Heart left ventricle (tissue), 16 donors: ENCODE measurements around the gene RELL1. TPM values are rescaled to one million over a fixed set of nuclear protein-coding genes. Genes with fewer than 3 reads are reported as not detected.

Source experiments
- ATAC-seq, 4 donors: fragments of 200-7000 bp; cut with Tn5 transposase; one replicate each; pipeline ENCODE4 v1.9.1; 2020 to 2022; ENCODE audit warnings: moderate library complexity in 4 of 4, mild to moderate bottlenecking in 3 of 4, moderate number of reproducible peaks in 1 of 4
- DNase-seq, 5 donors: peaks; one replicate each; pipeline ENCODE4 v3.0.0-alpha.2; 2020
- H3K27ac ChIP-seq, 12 donors: fragments of 200-600 bp; sonication (generic) in 4 of 12; one replicate each; pipeline versions ENCODE4 v1.5.0 to v1.8.0; 2016 to 2022; ENCODE audit warnings: mild to moderate bottlenecking in 2 of 12
- H3K27me3 ChIP-seq, 9 donors: fragments of 200-600 bp; sonication (generic) in 2 of 9; one replicate each; pipeline versions ENCODE4 v1.5.1 to v1.8.0; 2016 to 2022; ENCODE audit warnings: mild to moderate bottlenecking in 3 of 9
- H3K36me3 ChIP-seq, 9 donors: fragments of 200-600 bp; sonication (generic) in 2 of 9; one replicate each; pipeline versions ENCODE4 v1.5.0 to v1.8.0; 2018 to 2022; ENCODE audit warnings: mild to moderate bottlenecking in 2 of 9
- H3K4me1 ChIP-seq, 12 donors: fragments of 200-600 bp; sonication (generic) in 4 of 12; one replicate each; pipeline versions ENCODE4 v1.5.0 to v1.8.0; 2016 to 2022; ENCODE audit warnings: mild to moderate bottlenecking in 3 of 12
- H3K4me3 ChIP-seq, 12 donors: fragments of 200-600 bp; sonication (generic) in 4 of 12; one replicate each; pipeline versions ENCODE4 v1.5.0 to v1.8.0; 2017 to 2022; ENCODE audit warnings: mild to moderate bottlenecking in 9 of 12, moderate library complexity in 4 of 12
- H3K9me3 ChIP-seq, 12 donors: fragments of 200-600 bp; sonication (generic) in 4 of 12; one replicate each; pipeline versions ENCODE4 v1.5.0 to v1.8.0; 2016 to 2022; ENCODE audit warnings: mild to moderate bottlenecking in 1 of 12
- CTCF ChIP-seq, 12 donors: fragments of 200-600 bp; sonication (generic) in 4 of 12; IDR thresholded peaks; one replicate each; pipeline versions ENCODE4 v1.5.0 to v1.8.0; 2018 to 2022; ENCODE audit warnings: antibody characterized with exemption in 12 of 12, mild to moderate bottlenecking in 5 of 12
- POLR2A ChIP-seq, 2 donors: fragments of 450-650 bp; IDR thresholded peaks; one replicate each; pipeline ENCODE4 v1.6.1; 2017; ENCODE audit warnings: antibody characterized with exemption in 2 of 2, mild to moderate bottlenecking in 2 of 2, moderate library complexity in 2 of 2
- WGBS, 4 donors: extraction: QIAGEN DNeasy Blood & Tissue Kit in 2 of 4; methylation state at CpG; one replicate each; pipeline versions ENCODE4 v1.1.5 to v1.1.7; 2013 to 2018; 5-methylcytosine and 5-hydroxymethylcytosine counted together
- intact Hi-C, 10 donors: fragments of 100-400 bp; cut with DNase I; formaldehyde crosslinking; loops; one replicate each; pipeline versions ENCODE4 v1.11.1 to v1.14.2; 2022
- polyA plus RNA-seq, 2 donors: library from polyadenylated mRNA; stranded (reverse); fragments of 200-250 nt; gene quantifications; one replicate each; pipeline ENCODE4 v1.2.3, GENCODE V29; 2013
- total RNA-seq, 9 donors: library from RNA; depleted of rRNA in 2 of 9; stranded (reverse); fragments of >200 nt in 2 of 9; fragmentation: NEBNext Ultra II Directional in 3 of 9; extraction: Animal tissue kit (Norgen Biotek cat#: 25700) in 3 of 9; gene quantifications; one replicate each; pipeline versions ENCODE4 v1.1.0 to v1.2.4, GENCODE V29; 2016 to 2023
- donor health status: ischemic (EF 13 %, LVEDD 7.1; RV severe dilation, severe dysfunction).
- donor health status: healthy with polysubstance abuse.
- donor health status: DM: no; HTN: yes; CAD: no.
- donor health status: DM: no; HTN: no; CAD: no.
- donor health status: ischemic (EF 25% LVEDD 6.9; RV normal size, moderate dysfunction).
- donor health status: ischemic (EF 25% LVEDD 5.7; RV mildly dilated, moderate dysfunction).
- donor health status: healthy.
- donor health status: DM: yes; HTN: yes; CAD: no.
- donor health status: ischemic (EF 35%, LVEDD 5.7; RV mildly dilated, moderate dysfunction).
- donor health status: nonischemic (EF 11% LVEDD 7.7; RV severe dilation, severe dysfunction).
- donor health status: DM: yes; HTN: yes; CAD: no.
- donor health status: PGD.
- donor health status: ischemic (EF 29% LVEDD 5.4; RV normal size, mild dysfunction).
- donor health status: nonischemic (EF 23%, LVEDD 6.1; RV moderate dilation, normal function).

RELL1 gene
- total and polyA plus RNA-seq, 11 donors = 2.0 to 40.2 (median 25.2) TPM

DNA sequence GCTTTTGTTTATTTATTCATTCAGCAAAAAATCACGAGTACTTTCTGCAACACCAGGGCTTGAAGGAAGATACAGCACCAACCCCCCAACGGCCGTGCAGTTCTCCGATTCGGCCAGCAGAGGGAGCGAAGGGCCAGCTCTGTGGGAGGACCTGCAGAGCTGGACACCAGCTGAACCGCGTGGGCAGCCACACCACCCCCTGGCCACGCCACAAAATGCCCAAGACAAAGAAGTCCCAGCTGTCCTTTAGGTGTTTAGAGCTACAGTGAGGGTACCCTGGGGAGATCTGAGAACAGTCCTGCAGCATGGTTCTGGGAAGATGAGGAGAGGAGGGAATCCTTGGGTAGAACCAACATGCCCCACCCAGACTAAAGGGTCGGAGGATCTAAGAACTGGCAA, 83.1 kb downstream of the RELL1 start:
- TF ChIP-seq CTCF (IDR thresholded peaks at IDR 0.05) (peak; percentile 97 to 99 (median 98)), POLR2A (IDR thresholded peaks at IDR 0.05) (no peak)
- H3K9me3 ChIP-seq = no peaks in the 10 kb centered on the region
- ATAC-seq = peak; percentile 89 to 96 (median 96)
- no peaks in the 10 kb centered on the region for H3K27me3 ChIP-seq
- H3K36me3 ChIP-seq = no peaks in the 10 kb centered on the region
- intact Hi-C loops = loop anchor here (1.0 to 10.0 kb wide), 8 partner anchors 82 to 434 kb away; partner anchors contain the start of gene RELL1 (in 10 of the 10)
- peak; percentile 80 to 92 (median 82) for DNase-seq
- H3K4me3 ChIP-seq = no peak overlapping the region
- WGBS, 4 donors = 6 to 9% (median 7%) methylated on average over 10 of the region's 10 CpGs
- H3K4me1 ChIP-seq = peaks cover 0 to 19% (median 0%) of the 10 kb centered on the region in 12 donors
- no peak overlapping the region for H3K27ac ChIP-seq

DNA sequence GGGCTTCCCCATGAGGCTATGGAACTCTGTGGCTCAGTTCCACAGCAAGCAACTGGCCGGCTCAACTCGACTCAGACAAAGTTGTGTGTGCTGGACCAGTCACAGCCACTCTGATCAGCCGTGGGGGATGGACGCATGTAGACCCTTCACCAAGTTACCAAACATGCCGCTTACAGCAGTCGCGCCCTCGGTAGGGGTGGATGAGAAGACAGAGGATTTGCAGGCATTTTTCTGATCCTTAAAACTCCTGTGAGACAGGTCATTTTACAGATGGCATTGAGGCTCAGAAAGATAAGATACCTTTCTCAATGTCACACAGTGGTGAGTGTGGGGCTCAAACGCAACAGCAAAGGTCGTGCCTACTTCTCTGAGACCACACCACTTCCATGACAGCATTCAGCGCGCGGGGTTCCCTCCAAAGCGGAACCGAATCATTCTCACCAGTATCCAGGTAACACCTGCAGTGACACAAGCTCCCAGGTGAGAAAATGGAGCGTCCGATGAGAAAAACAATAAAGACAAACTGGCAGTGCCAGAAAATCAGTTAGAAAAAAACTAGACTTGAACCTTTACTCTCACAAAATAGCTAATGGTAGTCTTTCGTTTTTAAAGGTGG, 83.6 kb downstream of the RELL1 start:
- WGBS, 4 donors = 62 to 76% (median 69%) methylated on average over 17 to 18 of the region's 18 CpGs
- no peaks in the 10 kb centered on the region for H3K36me3 ChIP-seq
- H3K9me3 ChIP-seq = no peaks in the 10 kb centered on the region
- no peak overlapping the region for H3K4me3 ChIP-seq
- no peak for DNase-seq
- ATAC-seq = no peak
- TF ChIP-seq CTCF (IDR thresholded peaks at IDR 0.05) (no peak), POLR2A (IDR thresholded peaks at IDR 0.05) (no peak)
- intact Hi-C loops = loop anchor here (1.0 to 10.0 kb wide), 8 partner anchors 82 to 435 kb away; partner anchors contain the start of gene RELL1 (in 10 of the 10)
- H3K27me3 ChIP-seq = no peaks in the 10 kb centered on the region
- H3K4me1 ChIP-seq = peaks cover 0 to 19% (median 0%) of the 10 kb centered on the region in 12 donors
- no peak overlapping the region for H3K27ac ChIP-seq

GRCh38 chr4:37601531-37601930, 84.6 kb downstream of the RELL1 start:
- H3K4me1 ChIP-seq = peaks cover 0 to 19% (median 0%) of the 10 kb centered on the region in 12 donors
- H3K4me3 ChIP-seq = no peak overlapping the region
- 58 to 73% (median 63%) methylated on average over 5 of the region's 5 CpGs for WGBS, 4 donors
- intact Hi-C loops = loop anchor here (2.0 to 10.0 kb wide), 7 partner anchors 83 to 436 kb away; partner anchors contain the start of gene RELL1 (in 10 of the 10)
- no peak for DNase-seq
- no peaks in the 10 kb centered on the region for H3K27me3 ChIP-seq
- H3K27ac ChIP-seq = no peak overlapping the region
- no peak for TF ChIP-seq POLR2A (IDR thresholded peaks at IDR 0.05)
- TF ChIP-seq CTCF (IDR thresholded peaks at IDR 0.05) = no peak
- no peaks in the 10 kb centered on the region for H3K36me3 ChIP-seq
- H3K9me3 ChIP-seq = no peaks in the 10 kb centered on the region
- ATAC-seq = no peak

GRCh38 chr4:37599092-37599790, 86.9 kb downstream of the RELL1 start:
- Histone ChIP-seq H3K9me3 (no peaks in the 10 kb centered on the region), H3K4me1 (peaks cover 0 to 19% (median 0%) of the 10 kb centered on the region in 12 donors), H3K4me3 (no peak overlapping the region), H3K27me3 (no peaks in the 10 kb centered on the region), H3K27ac (no peak overlapping the region), H3K36me3 (no peaks in the 10 kb centered on the region)
- WGBS, 4 donors = 80 to 94% (median 88%) methylated on average over 8 to 9 of the region's 9 CpGs
- intact Hi-C loops = no loop called here
- TF ChIP-seq POLR2A (IDR thresholded peaks at IDR 0.05) = no peak
- no peak for TF ChIP-seq CTCF (IDR thresholded peaks at IDR 0.05)
- DNase-seq (no peak), ATAC-seq (no peak)
